Hepatocyte (in vitro differentiated cells): ENCODE results near the gene FBXO44. TPM values are rescaled to one million over a fixed set of nuclear protein-coding genes. Genes with fewer than 3 reads are reported as not detected.
A peak's percentile ranks its signal among the peaks of the same experiment; 100 is the strongest.

ENCODE experiments used
- DNase-seq: peaks from one replicate; pipeline ENCODE4 v3.0.0-alpha.2; 2016; ENCODE audit warnings: low spot score
- H2AFZ ChIP-seq: fragments of 200-600 bp; sonication (generic); 2 replicates; pipeline ENCODE4 v1.6.0; 2016; ENCODE audit warnings: antibody characterized with exemption, mild to moderate bottlenecking
- H3K27ac ChIP-seq: fragments of 200-600 bp; sonication (generic); 2 replicates; pipeline ENCODE4 v1.5.1; 2016; ENCODE audit warnings: mild to moderate bottlenecking
- H3K27me3 ChIP-seq: fragments of 200-600 bp; sonication (generic); 2 replicates; pipeline ENCODE4 v1.6.1; 2016
- H3K36me3 ChIP-seq: fragments of 200-600 bp; sonication (generic); replicated peaks from 2 replicates; pipeline ENCODE4 v1.5.1; 2016; ENCODE audit warnings: low read depth; ENCODE audit not compliant: insufficient read depth
- H3K4me1 ChIP-seq: fragments of 200-600 bp; sonication (generic); 2 replicates; pipeline ENCODE4 v1.5.1; 2016; ENCODE audit warnings: mild to moderate bottlenecking, moderate library complexity; ENCODE audit not compliant: insufficient read depth
- H3K4me2 ChIP-seq: fragments of 200-600 bp; sonication (generic); 2 replicates; pipeline ENCODE4 v1.6.0; 2016
- H3K4me3 ChIP-seq: fragments of 200-600 bp; sonication (generic); 2 replicates; pipeline ENCODE4 v1.5.1; 2016; ENCODE audit warnings: mild to moderate bottlenecking
- H3K79me2 ChIP-seq: fragments of 200-600 bp; sonication (generic); 2 replicates; pipeline ENCODE4 v1.6.0; 2017; ENCODE audit warnings: mild to moderate bottlenecking
- H3K9me2 ChIP-seq: fragments of 200-600 bp; sonication (generic); replicated peaks from 2 replicates; pipeline ENCODE4 v1.6.0; 2017; ENCODE audit warnings: mild to moderate bottlenecking; ENCODE audit not compliant: insufficient read depth
- H3K9me3 ChIP-seq: fragments of 200-600 bp; sonication (generic); 2 replicates; pipeline ENCODE4 v1.5.1; 2016; ENCODE audit warnings: low read depth, mild to moderate bottlenecking
- H4K20me1 ChIP-seq: fragments of 200-600 bp; sonication (generic); 2 replicates; pipeline ENCODE4 v1.6.0; 2016; ENCODE audit warnings: mild to moderate bottlenecking; ENCODE audit not compliant: insufficient read depth, poor library complexity, severe bottlenecking
- EZH2 ChIP-seq: fragments of 200-600 bp; sonication (generic); IDR thresholded peaks from 2 replicates; pipeline ENCODE4 v1.6.1; 2016; ENCODE audit warnings: antibody characterized with exemption, mild to moderate bottlenecking, borderline replicate concordance
- EZH2phosphoT487 ChIP-seq: fragments of 200-600 bp; sonication (generic); IDR thresholded peaks from one replicate; pipeline ENCODE4 v1.6.1; 2018; ENCODE audit warnings: antibody characterized with exemption, mild to moderate bottlenecking, low read depth, moderate library complexity; ENCODE audit not compliant: unreplicated experiment, severe bottlenecking
- WGBS: methylation state at CpG from one replicate; pipeline ENCODE4 v1.1.6; 2016; ENCODE audit warnings: low lambda C conversion rate; ENCODE audit errors: missing lambda C conversion rate; 5-methylcytosine and 5-hydroxymethylcytosine counted together
- polyA plus RNA-seq: library from polyadenylated mRNA; unstranded; fragments of >200 nt; fragmentation: Nextera tagmentation; extraction: Ambion mirVana; gene quantifications from 2 replicates; pipeline ENCODE4 v1.2.1, GENCODE V29; 2016
- total RNA-seq: library from RNA; depleted of rRNA; stranded (reverse); fragments of >200 nt; gene quantifications from 2 replicates; pipeline ENCODE4 v1.2.3, GENCODE V29; 2014
- TF ChIP-seq, protein P1 (sequence below): fragments of 200-600 bp; sonication (generic); IDR thresholded peaks from 2 replicates; pipeline ENCODE4 v1.5.1; 2016; ENCODE audit warnings: antibody characterized with exemption, mild to moderate bottlenecking; ENCODE audit not compliant: poor library complexity

The FBXO44 gene
- total and polyA plus RNA-seq, 2 experiments from 2014 or later: 24.8 to 41.2 TPM

DNA sequence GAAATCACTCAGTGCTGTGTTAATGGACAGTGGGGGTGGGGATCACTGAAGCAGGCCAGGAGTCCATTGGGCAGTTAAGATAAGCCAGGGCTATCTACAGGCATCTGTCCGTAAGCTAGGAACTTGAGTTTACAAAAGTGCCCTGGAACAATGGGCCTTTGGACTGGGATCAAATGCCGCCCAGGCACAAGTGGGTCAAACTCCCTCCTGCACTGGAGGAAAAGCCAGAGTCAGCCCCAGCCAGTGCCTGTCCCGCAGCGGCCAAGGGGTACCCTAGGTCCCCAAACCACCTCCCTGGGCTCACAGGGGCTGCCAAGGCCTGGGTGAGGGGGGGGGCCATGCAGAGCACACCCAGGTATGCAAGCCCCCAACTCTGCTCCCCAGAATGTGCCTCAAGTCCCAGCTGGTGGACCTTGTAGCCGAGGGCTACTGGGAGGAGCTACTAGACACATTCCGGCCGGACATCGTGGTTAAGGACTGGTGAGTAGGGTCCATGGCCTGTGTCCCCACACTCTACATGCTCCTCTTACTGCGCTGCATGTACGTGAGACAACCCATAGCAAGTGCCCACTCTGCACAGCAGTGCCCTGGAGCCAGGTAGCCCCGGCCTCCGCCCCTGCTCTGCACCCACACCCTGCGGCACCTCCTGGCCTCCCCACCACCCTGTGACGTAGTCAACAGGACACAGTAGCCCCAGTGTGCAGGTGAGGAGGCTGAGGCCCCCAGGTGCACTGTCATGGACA is 17.0 kb downstream of the FBXO44 start:
- Histone ChIP-seq H3K27me3 (no peaks in the 10 kb centered on the region), H2AFZ (no peak overlapping the region), H4K20me1 (no peaks in the 10 kb centered on the region), H3K79me2 (no peaks in the 10 kb centered on the region), H3K4me2 (no peak overlapping the region), H3K36me3 (no peaks in the 10 kb centered on the region), H3K9me2 (no peaks in the 10 kb centered on the region), H3K27ac (peak overlapping the region; percentile 86), H3K9me3 (no peaks in the 10 kb centered on the region), H3K4me1 (peaks cover 6% of the 10 kb centered on the region), H3K4me3 (no peak overlapping the region)
- WGBS: 79% methylated on average over 14 of the region's 14 CpGs
- TF ChIP-seq, protein P1, sequence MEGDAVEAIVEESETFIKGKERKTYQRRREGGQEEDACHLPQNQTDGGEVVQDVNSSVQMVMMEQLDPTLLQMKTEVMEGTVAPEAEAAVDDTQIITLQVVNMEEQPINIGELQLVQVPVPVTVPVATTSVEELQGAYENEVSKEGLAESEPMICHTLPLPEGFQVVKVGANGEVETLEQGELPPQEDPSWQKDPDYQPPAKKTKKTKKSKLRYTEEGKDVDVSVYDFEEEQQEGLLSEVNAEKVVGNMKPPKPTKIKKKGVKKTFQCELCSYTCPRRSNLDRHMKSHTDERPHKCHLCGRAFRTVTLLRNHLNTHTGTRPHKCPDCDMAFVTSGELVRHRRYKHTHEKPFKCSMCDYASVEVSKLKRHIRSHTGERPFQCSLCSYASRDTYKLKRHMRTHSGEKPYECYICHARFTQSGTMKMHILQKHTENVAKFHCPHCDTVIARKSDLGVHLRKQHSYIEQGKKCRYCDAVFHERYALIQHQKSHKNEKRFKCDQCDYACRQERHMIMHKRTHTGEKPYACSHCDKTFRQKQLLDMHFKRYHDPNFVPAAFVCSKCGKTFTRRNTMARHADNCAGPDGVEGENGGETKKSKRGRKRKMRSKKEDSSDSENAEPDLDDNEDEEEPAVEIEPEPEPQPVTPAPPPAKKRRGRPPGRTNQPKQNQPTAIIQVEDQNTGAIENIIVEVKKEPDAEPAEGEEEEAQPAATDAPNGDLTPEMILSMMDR: no peak
- TF ChIP-seq EZH2 (no peak), EZH2phosphoT487 (no peak)
- peak; percentile 74 for DNase-seq

DNA sequence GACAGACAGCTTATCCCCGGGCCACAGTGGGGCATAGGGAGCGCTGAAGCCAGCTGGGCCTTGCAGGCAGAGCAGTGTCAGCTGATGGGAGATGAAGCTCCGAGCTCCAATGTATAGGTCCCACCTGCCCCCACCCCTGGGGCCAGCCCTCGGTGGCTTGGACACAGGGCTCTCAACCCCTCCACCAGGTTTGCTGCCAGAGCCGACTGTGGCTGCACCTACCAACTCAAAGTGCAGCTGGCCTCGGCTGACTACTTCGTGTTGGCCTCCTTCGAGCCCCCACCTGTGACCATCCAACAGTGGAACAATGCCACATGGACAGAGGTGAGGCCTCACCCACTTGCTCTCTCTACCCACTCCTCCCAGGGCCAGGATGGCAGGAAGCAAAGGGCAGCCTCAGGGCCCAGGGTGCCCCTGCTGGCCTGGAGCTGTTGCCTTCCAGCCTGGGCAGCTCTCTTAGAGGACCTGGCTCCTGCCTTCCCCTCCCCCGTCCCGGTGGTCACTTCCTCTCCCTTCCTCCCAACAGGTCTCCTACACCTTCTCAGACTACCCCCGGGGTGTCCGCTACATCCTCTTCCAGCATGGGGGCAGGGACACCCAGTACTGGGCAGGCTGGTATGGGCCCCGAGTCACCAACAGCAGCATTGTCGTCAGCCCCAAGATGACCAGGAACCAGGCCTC is 18.6 kb downstream of the FBXO44 start:
- Histone ChIP-seq H3K9me3 (no peaks in the 10 kb centered on the region), H3K27me3 (no peaks in the 10 kb centered on the region), H3K79me2 (no peaks in the 10 kb centered on the region), H3K4me3 (no peak overlapping the region), H4K20me1 (no peaks in the 10 kb centered on the region), H3K9me2 (no peaks in the 10 kb centered on the region), H3K4me1 (peaks cover 6% of the 10 kb centered on the region), H3K36me3 (no peaks in the 10 kb centered on the region), H3K4me2 (no peak overlapping the region), H3K27ac (no peak overlapping the region), H2AFZ (no peak overlapping the region)
- DNase-seq: no peak
- 93% methylated on average over 13 of the region's 14 CpGs for WGBS
- TF ChIP-seq EZH2phosphoT487 (no peak), EZH2 (no peak)

DNA sequence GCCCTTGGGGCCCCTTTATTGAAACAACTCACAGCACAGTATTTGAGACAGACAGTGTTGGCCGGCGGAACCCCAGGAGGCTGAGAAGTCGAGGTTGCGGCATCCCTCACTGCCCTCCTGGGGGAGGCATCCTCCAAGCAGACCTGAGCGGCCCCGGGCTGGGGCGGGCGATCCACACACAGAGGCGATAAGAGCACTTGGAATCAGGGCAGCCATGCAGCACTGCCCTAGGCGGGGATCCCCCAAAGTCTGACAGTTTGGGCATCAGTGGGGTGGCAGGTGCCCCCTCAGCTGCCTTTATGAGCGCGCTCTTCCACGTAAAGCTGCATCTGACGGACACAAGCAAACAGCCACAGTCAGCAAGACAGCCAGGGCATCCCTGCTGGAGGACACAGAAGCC is 19.8 kb downstream of the FBXO44 start:
- Histone ChIP-seq H4K20me1 (no peaks in the 10 kb centered on the region), H2AFZ (no peak overlapping the region), H3K9me2 (no peaks in the 10 kb centered on the region), H3K4me3 (no peak overlapping the region), H3K27me3 (no peaks in the 10 kb centered on the region), H3K4me2 (no peak overlapping the region), H3K9me3 (no peaks in the 10 kb centered on the region), H3K79me2 (no peaks in the 10 kb centered on the region), H3K4me1 (peaks cover 6% of the 10 kb centered on the region), H3K27ac (no peak overlapping the region), H3K36me3 (no peaks in the 10 kb centered on the region)
- DNase-seq: no peak
- WGBS: 96% methylated on average over 14 of the region's 14 CpGs
- no peak for TF ChIP-seq EZH2phosphoT487
- TF ChIP-seq, protein P1: no peak
- no peak for TF ChIP-seq EZH2

DNA sequence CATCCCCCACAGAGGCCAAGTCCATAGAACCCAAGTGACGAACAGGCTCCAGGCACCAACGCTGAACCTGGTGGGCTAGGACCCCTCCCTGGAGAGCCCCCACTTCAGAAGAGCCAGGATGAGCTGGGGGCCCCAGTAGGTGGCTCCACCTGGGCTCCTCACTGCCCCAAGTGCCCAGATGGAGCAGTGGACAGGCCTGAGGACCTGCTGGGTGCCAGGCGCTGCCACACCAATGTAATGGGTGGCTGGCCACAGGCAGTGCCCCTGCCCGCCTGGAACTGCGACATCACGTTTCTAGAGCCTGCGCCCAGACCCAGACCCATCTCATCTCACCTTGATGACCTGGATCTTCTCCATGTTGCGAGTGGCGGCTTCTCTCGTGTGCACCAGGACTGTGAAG is 20.6 kb downstream of the FBXO44 start:
- no peak overlapping the region for H3K4me2 ChIP-seq
- peaks cover 3% of the 10 kb centered on the region for H3K79me2 ChIP-seq
- no peak overlapping the region for H3K27ac ChIP-seq
- no peak for DNase-seq
- H3K4me1 ChIP-seq: peaks cover 6% of the 10 kb centered on the region
- H3K9me2 ChIP-seq: no peaks in the 10 kb centered on the region
- no peak overlapping the region for H2AFZ ChIP-seq
- H4K20me1 ChIP-seq: no peaks in the 10 kb centered on the region
- H3K9me3 ChIP-seq: no peaks in the 10 kb centered on the region
- no peak overlapping the region for H3K4me3 ChIP-seq
- TF ChIP-seq, protein P1: no peak
- TF ChIP-seq EZH2 (no peak), EZH2phosphoT487 (no peak)
- no peaks in the 10 kb centered on the region for H3K27me3 ChIP-seq
- H3K36me3 ChIP-seq: no peaks in the 10 kb centered on the region
- WGBS: 98% methylated on average over 10 of the region's 10 CpGs
